A673 (cell line): ENCODE measurements around the gene TNFRSF13B. TPM values are rescaled to one million over a fixed set of nuclear protein-coding genes. Genes with fewer than 3 reads are reported as not detected.

Source experiments
- BruUV-seq: library from RNA; stranded (reverse); fragments of 400-500 nt; replicated peaks from 2 replicates; lab custom pipeline; 2021; lab: Mats Ljungman, UMichigan
- CTCF ChIA-PET: fragments of 300-600 bp; sonication (Branson Sonifier 250); formaldehyde crosslinking; loops from one replicate; lab custom pipeline; 2022; ENCODE audit warnings: antibody characterized with exemption; lab: Charles Lee
- POLR2A ChIA-PET: fragments of 300-600 bp; sonication (Branson Sonifier 250); formaldehyde crosslinking; loops from one replicate; lab custom pipeline; 2022; ENCODE audit warnings: antibody characterized with exemption; ENCODE audit not compliant: low non-redundant PET; lab: Charles Lee
- DNase-seq: peaks from one replicate; pipeline ENCODE4 v3.0.0-alpha.2; 2015; ENCODE audit warnings: low spot score
- H3K27ac ChIP-seq: fragments of 200-600 bp; sonication (generic); 2 replicates; pipeline ENCODE4 v1.5.1; 2016; ENCODE audit warnings: mixed run types, low read depth, mild to moderate bottlenecking, mixed read lengths, antibody characterized with exemption, low read length; ENCODE audit not compliant: poor library complexity, severe bottlenecking
- H3K27me3 ChIP-seq: fragments of 200-600 bp; sonication (generic); replicated peaks from 2 replicates; pipeline ENCODE4 v1.6.1; 2017; ENCODE audit warnings: mixed run types, low read depth, mild to moderate bottlenecking, mixed read lengths, antibody characterized with exemption, low read length; ENCODE audit not compliant: insufficient read depth, poor library complexity
- H3K36me3 ChIP-seq: fragments of 200-600 bp; sonication (generic); 2 replicates; pipeline ENCODE4 v1.6.1; 2016; ENCODE audit warnings: mixed run types, mild to moderate bottlenecking, mixed read lengths, antibody characterized with exemption, low read length; ENCODE audit not compliant: insufficient read depth, poor library complexity, severe bottlenecking
- H3K4me1 ChIP-seq: fragments of 200-600 bp; sonication (generic); 2 replicates; pipeline ENCODE4 v1.6.1; 2017; ENCODE audit warnings: mixed run types, mild to moderate bottlenecking, mixed read lengths, antibody characterized with exemption, low read length; ENCODE audit not compliant: insufficient read depth, poor library complexity, severe bottlenecking
- H3K4me3 ChIP-seq: fragments of 200-600 bp; sonication (generic); 2 replicates; pipeline ENCODE4 v1.5.1; 2016; ENCODE audit warnings: low read depth, mixed run types, mild to moderate bottlenecking, mixed read lengths, low read length; ENCODE audit not compliant: poor library complexity, severe bottlenecking
- H3K9me3 ChIP-seq: fragments of 200-600 bp; sonication (generic); 2 replicates; pipeline ENCODE4 v1.6.1; 2016; ENCODE audit warnings: mixed run types, low read depth, mild to moderate bottlenecking, mixed read lengths, antibody characterized with exemption, low read length; ENCODE audit not compliant: poor library complexity, severe bottlenecking
- EZH2 ChIP-seq: fragments of 200-600 bp; sonication (generic); IDR thresholded peaks from 2 replicates; pipeline ENCODE4 v1.6.1; 2017; ENCODE audit warnings: borderline replicate concordance, low read depth, mild to moderate bottlenecking, mixed read lengths, antibody characterized with exemption, low read length; ENCODE audit not compliant: poor library complexity, severe bottlenecking
- intact Hi-C: fragments of 100-400 bp; cut with micrococcal nuclease; formaldehyde crosslinking; loops from one replicate; pipeline ENCODE4 v1.10.0; 2022; ENCODE audit not compliant: unreplicated experiment
- total RNA-seq: library from RNA; stranded (reverse); gene quantifications from 2 replicates; pipeline ENCODE4 v1.2.3, GENCODE V29; 2021
- TF ChIP-seq, protein P1 (sequence below): fragments of 300-800, 200-600 bp; sonication (generic); conservative IDR thresholded peaks from 2 replicates; pipeline ENCODE4 v1.5.1; 2017; ENCODE audit warnings: low read depth, mild to moderate bottlenecking, antibody characterized with exemption, low read length, moderate library complexity, mixed read lengths

The TNFRSF13B gene
- total RNA-seq, 1 experiment from 2014 or later: not detected

DNA sequence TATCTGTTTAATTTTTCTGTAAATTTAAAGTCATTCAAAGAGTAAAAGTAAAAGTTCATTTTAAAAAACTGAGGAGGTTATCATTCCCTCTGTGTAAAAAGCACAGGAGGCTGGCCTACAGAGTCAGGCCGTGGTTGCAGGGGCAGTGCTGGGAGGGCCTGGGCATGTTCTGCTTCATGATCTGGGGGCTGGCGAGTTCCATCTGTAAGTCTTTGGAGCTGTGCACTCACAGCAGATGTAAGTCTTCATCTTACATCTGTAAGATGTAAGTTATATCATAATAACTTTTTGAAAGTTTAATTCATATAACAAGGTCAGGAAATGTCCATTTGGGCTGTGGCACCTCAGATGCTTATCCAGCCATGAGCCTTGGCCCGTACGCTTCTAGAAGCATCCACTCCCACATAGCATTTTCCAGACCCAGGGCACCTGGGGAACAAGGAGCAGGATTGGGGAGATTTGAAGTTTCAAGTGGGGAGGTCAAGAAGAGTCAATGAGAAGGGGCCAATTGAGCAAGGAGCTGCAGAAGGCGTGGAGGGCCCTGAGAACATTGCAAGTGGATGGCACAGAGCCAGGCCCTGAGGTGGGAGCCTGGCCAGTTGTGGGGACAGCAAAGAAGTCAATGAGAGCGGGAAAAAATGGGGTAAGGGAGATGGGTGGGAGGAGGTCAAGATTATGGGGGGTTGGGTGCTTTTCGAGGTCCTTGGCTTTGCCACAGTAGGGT is 54.1 kb downstream of the TNFRSF13B start:
- Histone ChIP-seq H3K9me3 (no peaks in the 10 kb centered on the region), H3K4me3 (no peak overlapping the region), H3K27me3 (no peaks in the 10 kb centered on the region), H3K36me3 (no peaks in the 10 kb centered on the region), H3K27ac (no peak overlapping the region), H3K4me1 (no peaks in the 10 kb centered on the region)
- CTCF ChIA-PET: no interaction called here
- no peak for DNase-seq
- intact Hi-C loops: no loop called here
- TF ChIP-seq EZH2: no peak
- TF ChIP-seq, protein P1, sequence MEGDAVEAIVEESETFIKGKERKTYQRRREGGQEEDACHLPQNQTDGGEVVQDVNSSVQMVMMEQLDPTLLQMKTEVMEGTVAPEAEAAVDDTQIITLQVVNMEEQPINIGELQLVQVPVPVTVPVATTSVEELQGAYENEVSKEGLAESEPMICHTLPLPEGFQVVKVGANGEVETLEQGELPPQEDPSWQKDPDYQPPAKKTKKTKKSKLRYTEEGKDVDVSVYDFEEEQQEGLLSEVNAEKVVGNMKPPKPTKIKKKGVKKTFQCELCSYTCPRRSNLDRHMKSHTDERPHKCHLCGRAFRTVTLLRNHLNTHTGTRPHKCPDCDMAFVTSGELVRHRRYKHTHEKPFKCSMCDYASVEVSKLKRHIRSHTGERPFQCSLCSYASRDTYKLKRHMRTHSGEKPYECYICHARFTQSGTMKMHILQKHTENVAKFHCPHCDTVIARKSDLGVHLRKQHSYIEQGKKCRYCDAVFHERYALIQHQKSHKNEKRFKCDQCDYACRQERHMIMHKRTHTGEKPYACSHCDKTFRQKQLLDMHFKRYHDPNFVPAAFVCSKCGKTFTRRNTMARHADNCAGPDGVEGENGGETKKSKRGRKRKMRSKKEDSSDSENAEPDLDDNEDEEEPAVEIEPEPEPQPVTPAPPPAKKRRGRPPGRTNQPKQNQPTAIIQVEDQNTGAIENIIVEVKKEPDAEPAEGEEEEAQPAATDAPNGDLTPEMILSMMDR: no peak
- POLR2A ChIA-PET: no interaction called here
- BruUV-seq: no TSS peak

- no peak overlapping the region for H3K4me3 ChIP-seq
- no peaks in the 10 kb centered on the region for H3K36me3 ChIP-seq
- no TSS peak for BruUV-seq
- DNase-seq: no peak
- POLR2A ChIA-PET: no interaction called here
- no peaks in the 10 kb centered on the region for H3K9me3 ChIP-seq
- CTCF ChIA-PET: no interaction called here
- no peak for TF ChIP-seq EZH2
- TF ChIP-seq, protein P1: no peak
- no peaks in the 10 kb centered on the region for H3K4me1 ChIP-seq
- intact Hi-C loops: no loop called here
- H3K27ac ChIP-seq: no peak overlapping the region
- no peaks in the 10 kb centered on the region for H3K27me3 ChIP-seq
These were observed 55.4 kb downstream of the TNFRSF13B start for GRCh38 chr17:16916557-16916920.

DNA sequence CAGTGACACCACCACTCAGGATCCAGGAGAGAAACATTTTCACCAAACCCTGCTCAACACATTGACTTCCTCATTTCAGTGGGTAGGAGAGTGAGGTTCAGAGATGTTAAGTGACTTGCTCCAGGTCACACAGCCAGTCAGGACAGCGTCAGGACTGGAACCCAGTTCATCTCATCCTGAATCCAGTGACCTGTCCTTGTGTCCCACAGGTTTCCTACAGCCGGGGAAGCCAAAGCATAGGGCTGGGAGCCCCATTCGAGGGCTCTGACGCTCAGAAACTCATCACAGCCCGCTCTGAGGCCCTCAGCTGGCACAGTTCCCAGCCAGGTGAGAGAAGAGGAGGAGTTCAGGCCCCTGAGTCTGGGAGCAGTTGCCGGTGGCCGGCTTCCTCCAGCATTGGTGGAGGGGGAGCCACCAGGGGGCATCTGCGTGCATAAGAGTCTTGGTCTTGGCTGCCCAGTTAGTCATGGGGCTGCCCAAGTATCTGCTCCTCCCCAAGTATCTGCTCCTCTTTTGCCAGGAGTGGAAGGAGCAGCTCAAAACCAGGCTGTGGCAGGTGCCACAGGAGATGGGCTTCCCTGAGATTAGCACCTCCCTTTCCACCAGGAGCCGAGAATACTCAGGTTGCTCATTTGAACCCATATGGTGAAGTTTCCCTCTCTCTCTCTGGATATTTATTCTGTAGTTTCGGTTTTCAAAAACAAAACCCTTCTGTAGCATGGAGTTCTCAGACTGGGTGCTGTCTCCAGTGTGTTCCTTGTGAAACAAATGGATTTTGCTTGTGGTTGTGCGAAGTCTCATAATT is 56.0 kb downstream of the TNFRSF13B start:
- peak; percentile 61 for DNase-seq
- Histone ChIP-seq H3K36me3 (no peaks in the 10 kb centered on the region), H3K4me1 (no peaks in the 10 kb centered on the region), H3K9me3 (no peaks in the 10 kb centered on the region), H3K27me3 (no peaks in the 10 kb centered on the region), H3K4me3 (no peak overlapping the region), H3K27ac (no peak overlapping the region)
- intact Hi-C loops: no loop called here
- CTCF ChIA-PET: no interaction called here
- BruUV-seq: no TSS peak
- POLR2A ChIA-PET: no interaction called here
- TF ChIP-seq, protein P1: peak; percentile 71
- no peak for TF ChIP-seq EZH2
